ENCODE data around the gene QPRT.

GRCh38 chr16:29675811-29676643 lies 3.0 kb upstream of the QPRT start:
- TF ChIP-seq POLR2A (IDR thresholded peaks at IDR 0.05): no peak
- TF ChIP-seq, protein P1, sequence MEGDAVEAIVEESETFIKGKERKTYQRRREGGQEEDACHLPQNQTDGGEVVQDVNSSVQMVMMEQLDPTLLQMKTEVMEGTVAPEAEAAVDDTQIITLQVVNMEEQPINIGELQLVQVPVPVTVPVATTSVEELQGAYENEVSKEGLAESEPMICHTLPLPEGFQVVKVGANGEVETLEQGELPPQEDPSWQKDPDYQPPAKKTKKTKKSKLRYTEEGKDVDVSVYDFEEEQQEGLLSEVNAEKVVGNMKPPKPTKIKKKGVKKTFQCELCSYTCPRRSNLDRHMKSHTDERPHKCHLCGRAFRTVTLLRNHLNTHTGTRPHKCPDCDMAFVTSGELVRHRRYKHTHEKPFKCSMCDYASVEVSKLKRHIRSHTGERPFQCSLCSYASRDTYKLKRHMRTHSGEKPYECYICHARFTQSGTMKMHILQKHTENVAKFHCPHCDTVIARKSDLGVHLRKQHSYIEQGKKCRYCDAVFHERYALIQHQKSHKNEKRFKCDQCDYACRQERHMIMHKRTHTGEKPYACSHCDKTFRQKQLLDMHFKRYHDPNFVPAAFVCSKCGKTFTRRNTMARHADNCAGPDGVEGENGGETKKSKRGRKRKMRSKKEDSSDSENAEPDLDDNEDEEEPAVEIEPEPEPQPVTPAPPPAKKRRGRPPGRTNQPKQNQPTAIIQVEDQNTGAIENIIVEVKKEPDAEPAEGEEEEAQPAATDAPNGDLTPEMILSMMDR (IDR thresholded peaks at IDR 0.05): no peak
